Right lobe of liver (tissue), 4 donors: ENCODE results near the gene PADI4.

Source experiments
- CTCF ChIP-seq, 4 donors: fragments of 200-600 bp in 3 of 4; fragments of 450-650 bp in 1 of 4; IDR thresholded peaks; one replicate each; pipeline versions ENCODE4 v1.5.1 to v1.8.0; 2016 to 2022; ENCODE audit warnings: antibody characterized with exemption in 4 of 4, mild to moderate bottlenecking in 2 of 4
- POLR2A ChIP-seq: fragments of 450-650 bp; IDR thresholded peaks from one replicate; pipeline ENCODE4 v1.6.1; 2017; ENCODE audit warnings: antibody characterized with exemption, mild to moderate bottlenecking
- donor health status: DM: no; HTN: no; CAD: no.
- donor health status: DM: no; HTN: no; CAD: no.
- donor health status: DM: no; HTN: yes; CAD: no.

GRCh38 chr1:17335821-17336710 is 28.1 kb downstream of the PADI4 start:
- TF ChIP-seq POLR2A (no peak), CTCF (IDR thresholded peaks at IDR 0.05) (peak; percentile 62 to 89 (median 81))
